ENCODE data around the gene PTPN2.

GRCh38 chr18:12911025-12911928, 27.2 kb upstream of the PTPN2 start:
- no peak for TF ChIP-seq EP300 (conservative IDR thresholded peaks at IDR 0.05; ENCODE audit: poor library complexity, severe bottlenecking)
- TF ChIP-seq CTCF (IDR thresholded peaks at IDR 0.05; ENCODE audit: poor library complexity, severe bottlenecking): no peak
- no peak for TF ChIP-seq RAD21 (conservative IDR thresholded peaks at IDR 0.05)
- no peak for TF ChIP-seq SMC3 (conservative IDR thresholded peaks at IDR 0.05; ENCODE audit: poor library complexity)
- no peak for TF ChIP-seq TAF1 (IDR thresholded peaks at IDR 0.05; ENCODE audit: low read depth)
- no peak for TF ChIP-seq EZH2 (IDR thresholded peaks at IDR 0.05; ENCODE audit: borderline replicate concordance, insufficient read depth, low read length, poor library complexity, severe bottlenecking)

Data from neural cell (in vitro differentiated cells).